COLO829 (cell line): Measurements from ENCODE around the gene STK11IP.

Source experiments
- DNase-seq: peaks from one replicate; pipeline ENCODE4 v3.0.0; 2012; ENCODE audit warnings: low spot score

The STK11IP gene

DNA sequence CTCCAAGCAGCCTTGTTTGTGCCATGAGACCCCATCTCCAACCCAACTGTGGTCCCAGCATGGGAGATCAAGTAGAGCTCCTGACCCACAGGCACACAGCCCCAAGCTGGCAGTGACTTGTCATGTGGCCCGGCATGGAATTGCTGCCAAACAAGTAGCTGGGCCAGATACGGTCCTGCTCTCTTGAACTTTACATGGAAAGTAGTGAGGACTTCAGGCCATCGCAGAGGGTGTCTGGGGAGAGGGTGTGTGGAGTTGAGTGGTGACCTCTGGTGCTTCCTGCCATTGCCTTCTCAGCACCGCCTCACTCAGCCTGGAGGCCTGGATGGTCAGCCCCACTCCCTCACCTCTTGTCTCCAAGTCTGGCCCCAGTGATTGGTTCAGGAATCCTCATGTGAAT lies 18.9 kb downstream of the STK11IP start:
- no peak for DNase-seq

DNA sequence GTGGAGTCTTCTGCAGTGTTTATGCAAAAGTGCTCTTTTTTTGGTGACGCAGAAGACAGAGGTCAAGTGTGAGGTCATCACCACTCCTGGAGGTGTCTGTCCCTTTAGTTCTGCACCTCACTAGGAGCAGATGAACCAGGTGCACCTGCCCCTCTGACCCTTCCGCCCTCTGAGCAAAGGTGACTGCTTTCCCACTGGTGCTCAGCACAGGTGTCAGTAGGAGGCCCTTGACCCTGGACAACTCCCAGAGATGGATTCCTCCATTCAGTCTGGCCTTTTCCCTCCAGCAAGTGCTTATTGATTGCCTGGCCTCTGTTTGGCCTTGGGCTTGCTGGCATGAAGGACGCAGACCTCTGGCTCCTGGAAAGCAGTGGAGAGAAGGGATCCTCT lies 21.1 kb downstream of the STK11IP start:
- DNase-seq, result no peak

GRCh38 chr2:219619235-219619634 lies 21.6 kb downstream of the STK11IP start:
- DNase-seq, result no peak

DNA sequence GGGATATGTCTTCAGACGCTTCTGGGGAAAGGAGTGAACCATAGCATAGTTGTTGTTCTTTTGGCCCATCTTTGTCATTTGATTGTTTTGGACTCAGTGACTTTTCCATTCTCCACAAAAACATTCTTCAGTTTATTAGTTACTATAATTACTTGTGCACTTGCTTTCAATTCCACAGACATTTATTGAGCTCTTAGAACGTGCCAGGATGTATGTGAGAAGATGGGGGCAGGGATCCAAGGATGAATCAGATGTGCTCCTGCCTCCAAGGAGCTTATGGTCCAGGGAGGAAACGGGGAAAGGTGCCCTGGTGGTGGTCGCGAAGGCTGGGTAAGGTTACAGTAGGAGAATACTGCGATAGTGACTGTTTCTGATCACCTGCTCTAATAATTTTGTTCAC lies 22.9 kb downstream of the STK11IP start:
- DNase-seq, result no peak

- DNase-seq, result no peak
Observed at GRCh38 chr2:219621935-219622334, 24.3 kb downstream of the STK11IP start.

DNA sequence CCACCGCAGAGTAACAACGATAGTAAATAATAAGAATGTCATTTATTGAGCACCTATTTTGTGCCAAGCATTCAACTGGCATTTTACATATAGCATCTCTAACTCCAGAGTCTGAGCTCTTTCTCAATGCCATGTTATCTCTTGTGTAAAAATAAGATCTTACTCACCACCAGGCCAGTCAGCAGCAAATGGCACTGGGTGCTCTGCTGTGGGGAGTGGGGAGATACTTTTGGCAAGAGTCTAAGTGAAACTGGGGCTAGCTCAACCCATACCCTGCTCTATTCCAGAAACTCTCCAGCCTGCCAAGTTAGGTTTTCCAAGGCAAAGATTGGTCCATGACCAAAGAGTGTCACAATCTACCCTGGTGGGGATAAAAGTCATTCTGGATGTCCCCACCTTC lies 24.8 kb downstream of the STK11IP start:
- DNase-seq, result no peak

- no peak for DNase-seq
Observed at GRCh38 chr2:219624565-219624964, 26.9 kb downstream of the STK11IP start.

GRCh38 chr2:219625179-219625578 lies 27.5 kb downstream of the STK11IP start:
- no peak for DNase-seq

DNA sequence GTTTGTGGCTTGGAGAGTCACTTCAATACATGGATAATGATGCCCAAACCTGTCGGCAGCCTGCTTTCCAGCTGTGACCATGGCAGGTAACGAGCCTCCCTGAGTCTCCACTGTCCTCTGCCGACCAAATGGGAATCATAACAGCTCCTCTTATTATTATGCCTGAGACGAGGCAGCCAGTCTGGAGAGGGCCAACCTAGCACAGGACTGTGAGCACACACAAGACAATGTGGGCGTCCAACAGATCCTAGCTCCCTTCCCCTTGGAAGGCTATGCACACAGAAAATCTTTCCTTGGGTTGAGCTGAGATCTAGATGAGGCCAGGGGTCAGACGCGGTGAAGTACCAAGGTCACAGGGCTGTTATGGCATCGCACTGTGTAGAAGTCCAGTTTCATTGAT lies 28.9 kb downstream of the STK11IP start:
- no peak for DNase-seq

DNA sequence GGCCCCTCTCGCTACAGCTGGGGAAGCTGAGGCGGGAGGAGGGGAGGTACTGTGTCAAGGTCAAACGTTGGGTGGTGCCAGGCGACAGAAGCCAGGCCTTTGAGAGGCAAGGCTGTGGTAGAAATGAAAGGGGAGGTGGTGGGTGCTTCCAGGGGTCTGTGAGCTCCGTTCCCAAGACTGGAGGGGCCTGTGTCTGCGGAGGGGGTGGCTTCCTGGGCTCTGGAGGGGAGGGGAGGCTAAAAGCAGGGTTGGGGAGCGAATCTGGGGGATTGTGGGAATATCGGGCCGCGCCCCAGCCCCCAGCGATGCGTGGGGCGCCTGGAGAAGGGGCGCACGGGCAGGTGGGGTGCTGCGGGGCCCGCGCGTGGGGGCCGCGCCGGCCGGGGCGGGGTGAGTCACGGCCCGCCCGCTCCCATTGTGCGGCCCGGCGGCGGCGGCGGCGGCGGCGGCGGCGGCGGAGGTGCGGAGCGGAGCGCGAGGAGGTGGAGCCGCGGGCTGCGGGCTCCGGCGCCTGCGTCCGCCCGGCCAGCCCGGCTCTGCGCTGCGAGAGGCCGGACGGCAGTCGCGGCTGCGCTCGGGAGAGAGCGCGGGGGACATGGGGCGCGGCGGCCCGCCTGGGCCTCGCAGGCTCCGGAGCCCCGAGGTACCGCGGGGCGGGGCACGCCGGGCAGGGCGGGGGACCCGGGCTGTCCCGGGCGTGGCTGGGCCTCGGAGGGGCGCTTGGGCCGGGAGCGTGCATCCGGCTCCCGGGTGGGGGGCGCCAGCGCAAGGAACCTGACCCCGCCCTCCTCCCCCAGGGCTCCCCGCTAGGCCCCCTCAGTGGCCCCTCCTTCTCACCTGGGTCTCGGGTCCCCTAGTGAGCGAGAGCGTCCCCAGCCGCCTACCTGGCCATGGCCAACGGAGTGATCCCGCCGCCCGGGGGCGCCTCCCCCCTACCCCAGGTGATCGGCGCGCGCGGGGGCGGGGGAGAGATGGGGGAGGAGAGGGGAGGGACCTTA lies 29.7 kb downstream of the STK11IP start, which contains the start of gene SLC4A3:
SLC4A3 (plus strand) TSS at position 528 of the 998 bp plus-strand sequence; CDS start at position 891, 363 bp downstream.
- no peak for DNase-seq

GRCh38 chr2:219628235-219628985 lies 30.8 kb downstream of the STK11IP start:
- DNase-seq, result no peak

GRCh38 chr2:219628986-219629901 lies 31.6 kb downstream of the STK11IP start:
- no peak for DNase-seq

- no peak for DNase-seq
Observed at GRCh38 chr2:219629976-219630695, 32.5 kb downstream of the STK11IP start.

- DNase-seq, result no peak
Observed at GRCh38 chr2:219630770-219631405, 33.2 kb downstream of the STK11IP start.

DNA sequence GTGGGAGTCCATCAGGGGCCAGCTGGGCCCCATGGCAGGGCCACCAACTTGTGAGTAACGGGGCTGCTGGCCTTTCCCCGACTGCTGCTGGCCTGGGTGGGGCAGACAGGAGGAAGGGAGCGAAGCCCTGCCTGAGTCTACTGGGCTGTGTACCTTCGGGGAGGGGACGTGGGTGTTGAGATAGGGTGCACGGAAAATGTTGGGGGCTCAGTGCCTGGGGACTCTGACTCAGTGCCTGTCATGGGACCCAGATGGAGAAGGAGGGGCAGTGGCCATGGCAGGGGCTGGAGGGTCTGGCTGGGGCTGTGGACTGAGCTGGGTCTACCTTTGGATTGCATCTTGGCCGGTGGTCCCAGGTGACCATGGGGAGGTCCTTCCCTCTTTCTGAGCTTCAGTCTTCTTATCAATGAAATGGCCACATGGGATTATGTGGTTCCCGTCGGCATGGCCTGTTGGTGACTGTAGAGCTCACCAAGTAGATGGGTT lies 33.8 kb downstream of the STK11IP start:
- no peak for DNase-seq

- no peak for DNase-seq
Observed at GRCh38 chr2:219631904-219632759, 34.5 kb downstream of the STK11IP start.

- DNase-seq, result no peak
Observed at GRCh38 chr2:219632760-219633105, 35.1 kb downstream of the STK11IP start.

DNA sequence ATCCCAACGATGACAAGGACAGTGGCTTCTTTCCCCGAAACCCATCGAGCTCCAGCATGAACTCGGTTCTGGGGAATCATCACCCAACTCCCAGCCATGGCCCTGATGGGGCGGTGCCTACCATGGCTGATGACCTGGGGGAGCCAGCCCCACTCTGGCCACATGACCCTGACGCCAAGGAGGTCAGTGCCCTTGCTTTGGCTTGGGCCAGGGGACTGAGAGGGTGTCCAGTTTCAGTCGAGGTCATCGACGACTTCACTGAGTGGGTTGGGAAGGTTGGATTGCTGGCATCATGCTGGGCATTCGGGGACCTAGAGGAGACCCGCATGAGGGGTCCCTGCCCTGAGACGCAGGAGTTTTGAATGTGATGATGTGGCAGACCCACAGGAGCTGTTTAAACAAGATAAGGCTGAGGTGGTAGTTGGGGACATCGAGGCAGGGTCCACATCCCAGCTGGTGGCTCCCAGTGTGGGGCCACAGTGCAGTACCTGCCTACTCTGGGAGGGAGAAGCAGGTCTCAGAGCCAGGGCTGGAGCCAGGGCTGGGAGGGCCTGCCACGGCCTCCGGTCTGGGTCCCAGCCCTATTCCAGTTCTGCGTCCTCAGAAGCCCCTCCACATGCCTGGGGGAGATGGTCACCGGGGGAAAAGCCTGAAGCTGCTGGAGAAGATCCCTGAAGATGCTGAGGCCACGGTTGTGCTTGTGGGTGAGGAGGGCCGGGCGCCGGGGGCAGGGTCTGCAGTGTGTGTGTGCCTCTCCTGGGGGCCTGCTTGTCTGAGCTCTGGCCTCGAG lies 35.8 kb downstream of the STK11IP start:
- no peak for DNase-seq
